HEK293 (cell line): ENCODE measurements around the gene BNIPL.

ENCODE experiments used
- CTCF ChIA-PET: fragments of 350-600 bp; formaldehyde crosslinking; extraction: SDS; loops from one replicate; lab custom pipeline; 2021; ENCODE audit warnings: antibody characterized with exemption; lab: Yijun Ruan, JAX
- POLR2A ChIA-PET: fragments of 300-600 bp; formaldehyde crosslinking; extraction: SDS; loops from one replicate; lab custom pipeline; 2020; ENCODE audit warnings: antibody characterized with exemption, inconsistent platforms; lab: Yijun Ruan, JAX
- H3K27ac ChIP-seq: fragments of 200-500 bp; sonication (Bioruptor generic); 2 replicates; pipeline ENCODE4 v1.5.1; 2014; ENCODE audit warnings: low read depth, low read length, control low read depth, inconsistent platforms; ENCODE audit errors: extremely low read depth
- H3K36me3 ChIP-seq, 2 experiments: fragments of 200-500 bp in 1 of 2; sonication (Bioruptor generic) in 1 of 2; 1 replicate in 1 of 2; 2 replicates in 1 of 2; pipeline ENCODE4 v1.5.1; 2014 to 2017; ENCODE audit warnings: inconsistent platforms in 2 of 2, low read length in 2 of 2; ENCODE audit not compliant: control insufficient read depth in 2 of 2, insufficient read depth in 1 of 2
- H3K4me1 ChIP-seq: fragments of 200-500 bp; sonication (Bioruptor generic); 2 replicates; pipeline ENCODE4 v1.5.1; 2014; ENCODE audit warnings: mild to moderate bottlenecking, low read length, inconsistent platforms; ENCODE audit not compliant: control insufficient read depth, insufficient read depth
- H3K4me3 ChIP-seq: 2 replicates; pipeline ENCODE4 v1.5.1; 2011; ENCODE audit warnings: low read depth, mild to moderate bottlenecking, control low read depth, low read length, moderate library complexity
- H3K9me3 ChIP-seq: fragments of 200-500 bp; sonication (Bioruptor generic); 2 replicates; pipeline ENCODE4 v1.5.1; 2014; ENCODE audit warnings: low read depth, low read length, inconsistent platforms; ENCODE audit not compliant: control insufficient read depth, insufficient read depth
- PBX3 ChIP-seq: sonication (generic); formaldehyde crosslinking; IDR thresholded peaks from 2 replicates; pipeline ENCODE4 v1.8.1; 2022; ENCODE audit warnings: mild to moderate bottlenecking, moderate library complexity, missing genetic modification reagents
- SCRT1 ChIP-seq: fragments of 450-650 bp; formaldehyde crosslinking; IDR thresholded peaks from 2 replicates; pipeline ENCODE4 v1.5.1; 2016; ENCODE audit warnings: missing biosample characterization, missing genetic modification characterization, borderline replicate concordance
- SETDB1 ChIP-seq: IDR thresholded peaks from one replicate; pipeline ENCODE4 v1.6.1; 2017; ENCODE audit warnings: mild to moderate bottlenecking, low read length, moderate library complexity, mixed read lengths; ENCODE audit not compliant: insufficient read length
- ZBTB20 ChIP-seq: fragments of 450-650 bp; formaldehyde crosslinking; IDR thresholded peaks from 2 replicates; pipeline ENCODE4 v1.5.1; 2016; ENCODE audit warnings: missing biosample characterization, missing genetic modification characterization
- ZFHX2 ChIP-seq: fragments of 450-650 bp; formaldehyde crosslinking; conservative IDR thresholded peaks from 2 replicates; pipeline ENCODE4 v1.5.1; 2016; ENCODE audit warnings: missing biosample characterization, missing genetic modification characterization
- ZFP41 ChIP-seq: fragments of 450-650 bp; formaldehyde crosslinking; IDR thresholded peaks from 2 replicates; pipeline ENCODE4 v1.5.1; 2016; ENCODE audit warnings: missing biosample characterization, missing genetic modification characterization, borderline replicate concordance
- ZNF10 ChIP-seq: fragments of 450-650 bp; formaldehyde crosslinking; IDR thresholded peaks from 2 replicates; pipeline ENCODE4 v1.5.1; 2017; ENCODE audit warnings: missing biosample characterization, missing genetic modification characterization
- ZNF239 ChIP-seq: fragments of 450-650 bp; formaldehyde crosslinking; IDR thresholded peaks from 2 replicates; pipeline ENCODE4 v1.5.1; 2016; ENCODE audit warnings: missing biosample characterization, missing genetic modification characterization
- ZNF335 ChIP-seq: fragments of 450-650 bp; formaldehyde crosslinking; conservative IDR thresholded peaks from 2 replicates; pipeline ENCODE4 v1.5.1; 2016; ENCODE audit warnings: missing biosample characterization, missing genetic modification characterization
- ZNF501 ChIP-seq: fragments of 450-650 bp; formaldehyde crosslinking; IDR thresholded peaks from 2 replicates; pipeline ENCODE4 v1.5.1; 2016; ENCODE audit warnings: missing biosample characterization, missing genetic modification characterization
- ZNF585B ChIP-seq: fragments of 450-650 bp; formaldehyde crosslinking; IDR thresholded peaks from 2 replicates; pipeline ENCODE4 v1.5.1; 2016; ENCODE audit warnings: missing biosample characterization, missing genetic modification characterization
- ZNF626 ChIP-seq: fragments of 450-650 bp; sonication (Bioruptor Pico); formaldehyde crosslinking; IDR thresholded peaks from 2 replicates; pipeline ENCODE4 v1.5.1; 2018; ENCODE audit warnings: missing biosample characterization, missing genetic modification characterization, inconsistent platforms
- ZNF639 ChIP-seq: fragments of 450-650 bp; formaldehyde crosslinking; IDR thresholded peaks from 2 replicates; pipeline ENCODE4 v1.5.1; 2016; ENCODE audit warnings: missing biosample characterization, missing genetic modification characterization
- ZNF701 ChIP-seq: fragments of 450-650 bp; formaldehyde crosslinking; IDR thresholded peaks from 2 replicates; pipeline ENCODE4 v1.5.1; 2016; ENCODE audit warnings: missing biosample characterization, missing genetic modification characterization
- TF ChIP-seq, protein P1 (sequence below): fragments of 450-650 bp; formaldehyde crosslinking; IDR thresholded peaks from 2 replicates; pipeline ENCODE4 v1.5.1; 2016; ENCODE audit warnings: missing biosample characterization, missing genetic modification characterization
- TF ChIP-seq, protein P2 (sequence below): fragments of 450-650 bp; formaldehyde crosslinking; IDR thresholded peaks from 2 replicates; pipeline ENCODE4 v1.5.1; 2016; ENCODE audit warnings: missing biosample characterization, missing genetic modification characterization

Gene BNIPL

GRCh38 chr1:151067185-151067584, 30.8 kb downstream of the BNIPL start:
- TF ChIP-seq ZNF239 (no peak), ZNF585B (tag by site-specific recombination) (no peak), ZNF626 (tag by site-specific recombination) (no peak), ZFP41 (tag by site-specific recombination) (no peak), ZNF639 (tag by site-specific recombination) (no peak), ZNF10 (tag by site-specific recombination) (no peak), PBX3 (CRISPR knock-in tag) (no peak), ZFHX2 (tag by site-specific recombination) (no peak)
- TF ChIP-seq, protein P1, sequence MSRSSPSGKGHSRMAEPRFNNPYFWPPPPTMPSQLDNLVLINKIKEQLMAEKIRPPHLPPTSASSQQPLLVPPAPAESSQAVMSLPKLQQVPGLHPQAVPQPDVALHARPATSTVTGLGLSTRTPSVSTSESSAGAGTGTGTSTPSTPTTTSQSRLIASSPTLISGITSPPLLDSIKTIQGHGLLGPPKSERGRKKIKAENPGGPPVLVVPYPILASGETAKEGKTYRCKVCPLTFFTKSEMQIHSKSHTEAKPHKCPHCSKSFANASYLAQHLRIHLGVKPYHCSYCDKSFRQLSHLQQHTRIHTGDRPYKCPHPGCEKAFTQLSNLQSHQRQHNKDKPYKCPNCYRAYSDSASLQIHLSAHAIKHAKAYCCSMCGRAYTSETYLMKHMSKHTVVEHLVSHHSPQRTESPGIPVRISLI (tag by site-specific recombination), result no peak
- no peaks in the 10 kb centered on the region for H3K4me1 ChIP-seq
- CTCF ChIA-PET, result interaction anchor here (0.7 kb wide), 1 partner anchor 62 kb away, joined by 4 read pairs; no protein-coding TSS in a partner anchor
- peaks cover 4 to 29% of the 10 kb centered on the region in 2 experiments; a peak in 2 of 3 replicates for H3K36me3 ChIP-seq
- H3K4me3 ChIP-seq, result no peak overlapping the region
- POLR2A ChIA-PET, result no interaction called here
- H3K9me3 ChIP-seq, result no peaks in the 10 kb centered on the region
- H3K27ac ChIP-seq, result no peak overlapping the region

DNA sequence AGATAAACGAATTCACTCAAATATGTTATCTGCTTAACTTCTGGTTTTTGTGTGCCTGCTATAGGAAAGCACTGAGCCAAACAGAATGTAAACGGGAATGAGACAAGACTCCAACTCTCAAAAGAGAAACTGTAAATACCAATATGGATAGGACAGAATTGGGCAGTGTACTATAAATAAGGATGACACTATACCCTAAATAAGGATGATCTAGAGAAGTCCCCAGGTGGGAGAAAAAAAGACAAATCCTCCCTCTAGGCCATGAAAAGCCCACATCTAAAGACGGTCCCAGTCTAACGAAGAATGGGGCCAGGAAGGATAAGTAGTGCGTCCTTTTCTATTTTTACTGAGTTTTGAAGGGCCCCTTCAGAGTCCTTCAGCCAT, 32.7 kb downstream of the BNIPL start:
- TF ChIP-seq ZNF701 (tag by site-specific recombination) (no peak), ZBTB20 (no peak), ZNF501 (tag by site-specific recombination) (no peak), SETDB1 (no peak), SCRT1 (tag by site-specific recombination) (no peak), ZNF335 (tag by site-specific recombination) (no peak)
- TF ChIP-seq, protein P2, sequence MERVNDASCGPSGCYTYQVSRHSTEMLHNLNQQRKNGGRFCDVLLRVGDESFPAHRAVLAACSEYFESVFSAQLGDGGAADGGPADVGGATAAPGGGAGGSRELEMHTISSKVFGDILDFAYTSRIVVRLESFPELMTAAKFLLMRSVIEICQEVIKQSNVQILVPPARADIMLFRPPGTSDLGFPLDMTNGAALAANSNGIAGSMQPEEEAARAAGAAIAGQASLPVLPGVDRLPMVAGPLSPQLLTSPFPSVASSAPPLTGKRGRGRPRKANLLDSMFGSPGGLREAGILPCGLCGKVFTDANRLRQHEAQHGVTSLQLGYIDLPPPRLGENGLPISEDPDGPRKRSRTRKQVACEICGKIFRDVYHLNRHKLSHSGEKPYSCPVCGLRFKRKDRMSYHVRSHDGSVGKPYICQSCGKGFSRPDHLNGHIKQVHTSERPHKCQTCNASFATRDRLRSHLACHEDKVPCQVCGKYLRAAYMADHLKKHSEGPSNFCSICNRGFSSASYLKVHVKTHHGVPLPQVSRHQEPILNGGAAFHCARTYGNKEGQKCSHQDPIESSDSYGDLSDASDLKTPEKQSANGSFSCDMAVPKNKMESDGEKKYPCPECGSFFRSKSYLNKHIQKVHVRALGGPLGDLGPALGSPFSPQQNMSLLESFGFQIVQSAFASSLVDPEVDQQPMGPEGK, result no peak
- Histone ChIP-seq H3K27ac (no peak overlapping the region), H3K36me3 (peaks cover 4 to 26% of the 10 kb centered on the region in 2 experiments; a peak in 2 of 3 replicates), H3K9me3 (no peaks in the 10 kb centered on the region), H3K4me3 (no peak overlapping the region), H3K4me1 (no peaks in the 10 kb centered on the region)
- ChIA-PET CTCF (no interaction called here), POLR2A (no interaction called here)
